GM10266 (cell line): ENCODE results near the gene NRDC.
"Not testable (repeated sequence)": the region's sequence is repeated elsewhere in the genome, so short reads cannot be mapped to it uniquely, and the experiment has no call there.

Source experiments
- DNase-seq: peaks from one replicate; pipeline ENCODE4 v3.0.0; 2012; ENCODE audit errors: extremely low spot score
- TF ChIP-seq, protein P1 (sequence below): IDR thresholded peaks from 2 replicates; pipeline ENCODE4 v1.5.1; 2012; ENCODE audit warnings: mild to moderate bottlenecking, low read depth; ENCODE audit not compliant: control insufficient read depth, insufficient read depth; ENCODE audit errors: missing control alignments

Gene NRDC

DNA sequence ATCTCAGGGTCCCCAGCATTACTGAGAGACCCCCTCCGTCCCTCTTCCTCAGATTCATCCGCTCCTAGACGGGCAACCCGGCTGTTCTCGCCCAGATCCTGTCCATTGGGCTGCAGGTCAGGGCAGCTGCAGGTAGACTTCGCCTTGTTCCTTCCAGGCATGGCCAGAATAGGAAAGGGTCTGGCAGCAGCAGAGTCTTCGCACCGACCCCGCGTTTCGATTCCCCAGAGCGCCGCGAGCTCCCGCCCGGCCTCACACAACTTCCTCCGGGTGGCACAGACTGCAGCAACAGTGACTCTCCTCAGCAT, 265 bp downstream of the NRDC start:
- TF ChIP-seq, protein P1, sequence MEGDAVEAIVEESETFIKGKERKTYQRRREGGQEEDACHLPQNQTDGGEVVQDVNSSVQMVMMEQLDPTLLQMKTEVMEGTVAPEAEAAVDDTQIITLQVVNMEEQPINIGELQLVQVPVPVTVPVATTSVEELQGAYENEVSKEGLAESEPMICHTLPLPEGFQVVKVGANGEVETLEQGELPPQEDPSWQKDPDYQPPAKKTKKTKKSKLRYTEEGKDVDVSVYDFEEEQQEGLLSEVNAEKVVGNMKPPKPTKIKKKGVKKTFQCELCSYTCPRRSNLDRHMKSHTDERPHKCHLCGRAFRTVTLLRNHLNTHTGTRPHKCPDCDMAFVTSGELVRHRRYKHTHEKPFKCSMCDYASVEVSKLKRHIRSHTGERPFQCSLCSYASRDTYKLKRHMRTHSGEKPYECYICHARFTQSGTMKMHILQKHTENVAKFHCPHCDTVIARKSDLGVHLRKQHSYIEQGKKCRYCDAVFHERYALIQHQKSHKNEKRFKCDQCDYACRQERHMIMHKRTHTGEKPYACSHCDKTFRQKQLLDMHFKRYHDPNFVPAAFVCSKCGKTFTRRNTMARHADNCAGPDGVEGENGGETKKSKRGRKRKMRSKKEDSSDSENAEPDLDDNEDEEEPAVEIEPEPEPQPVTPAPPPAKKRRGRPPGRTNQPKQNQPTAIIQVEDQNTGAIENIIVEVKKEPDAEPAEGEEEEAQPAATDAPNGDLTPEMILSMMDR, result no peak

DNA sequence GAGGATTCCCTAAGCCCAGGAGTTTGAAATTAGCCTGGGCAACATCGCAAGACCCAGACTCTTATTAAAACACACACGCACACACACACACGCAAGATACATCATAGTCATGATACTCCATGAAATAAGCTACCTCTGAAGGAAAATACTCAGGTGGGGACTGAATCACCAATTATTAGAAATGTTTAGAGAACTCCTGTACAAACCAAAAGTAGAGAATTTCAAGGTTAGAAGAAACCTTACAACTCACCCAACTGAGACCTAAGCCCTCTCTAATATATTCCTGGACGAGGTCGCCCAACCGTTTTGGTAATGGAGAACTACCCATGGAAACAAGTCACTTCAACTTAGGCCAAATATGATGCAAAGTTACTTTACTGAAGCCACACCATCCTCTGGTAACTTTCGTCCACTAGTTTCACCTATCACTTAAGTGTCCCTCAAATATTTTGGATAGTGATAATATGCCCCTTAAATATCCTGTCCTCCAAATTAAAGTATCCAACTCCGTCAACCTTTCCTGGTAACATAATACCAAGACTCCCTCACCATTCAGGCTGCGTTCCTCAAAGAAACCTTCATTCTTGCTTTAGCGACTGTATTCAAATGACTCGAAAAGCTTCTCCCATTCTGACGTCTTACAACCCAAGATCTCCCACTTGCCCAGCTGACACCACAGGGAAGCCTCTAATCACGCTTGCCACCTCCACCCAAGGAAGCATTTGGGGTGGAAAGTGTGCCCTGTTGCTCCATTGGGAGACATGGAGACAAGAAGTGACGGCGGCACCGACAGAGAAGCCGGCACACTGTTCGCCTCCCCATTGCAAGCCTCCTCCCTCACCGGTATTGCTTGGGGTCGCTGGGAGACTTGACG, 856 bp downstream of the NRDC start:
- no peak for DNase-seq

More for the DNA sequence above, 265 bp downstream of the NRDC start:
- no peak for DNase-seq

DNA sequence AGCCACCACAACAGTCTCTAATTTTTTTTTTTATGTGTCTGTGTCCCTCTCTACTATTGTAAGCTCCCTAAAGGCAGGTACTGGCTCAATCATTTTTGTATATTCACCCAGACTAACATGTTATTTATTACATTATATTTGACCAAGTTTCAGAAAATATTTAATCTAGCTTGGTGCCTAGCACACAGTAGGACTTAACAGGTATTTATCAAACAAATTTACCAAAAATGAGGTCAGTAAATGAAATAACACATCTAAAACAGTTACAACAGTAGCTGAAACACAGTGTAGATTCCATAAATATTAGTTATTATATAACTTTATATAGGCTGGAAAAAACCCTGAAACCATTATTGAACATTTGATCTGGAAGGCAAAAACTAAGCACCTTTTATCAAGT, 2.7 kb downstream of the NRDC start:
- TF ChIP-seq, protein P1, result no peak
- no peak for DNase-seq

More for the DNA sequence above, 856 bp downstream of the NRDC start:
- TF ChIP-seq, protein P1, result no peak

DNA sequence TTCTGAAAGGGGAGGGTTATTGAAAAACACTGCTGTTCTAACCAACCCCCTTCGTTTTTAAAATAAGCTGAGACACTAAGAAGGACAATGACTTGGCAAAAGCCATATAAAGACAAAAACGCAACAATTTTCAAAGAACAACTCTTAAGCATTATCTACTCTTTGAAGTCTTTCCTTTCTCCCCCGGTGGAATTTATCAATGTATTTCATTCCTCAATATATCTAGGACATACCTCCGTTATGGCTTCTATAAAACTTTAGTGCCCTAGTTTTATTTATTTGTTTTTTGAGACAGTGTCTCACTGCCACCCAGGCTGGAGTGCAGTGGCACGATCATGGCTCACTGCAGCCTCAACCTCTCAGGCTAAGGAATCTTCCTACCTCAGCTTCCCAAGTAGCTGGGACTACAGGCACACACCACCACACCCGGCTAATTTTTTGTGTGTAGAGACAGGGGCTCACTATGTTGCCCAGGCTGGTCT, 3.2 kb downstream of the NRDC start:
- DNase-seq, result no peak

DNA sequence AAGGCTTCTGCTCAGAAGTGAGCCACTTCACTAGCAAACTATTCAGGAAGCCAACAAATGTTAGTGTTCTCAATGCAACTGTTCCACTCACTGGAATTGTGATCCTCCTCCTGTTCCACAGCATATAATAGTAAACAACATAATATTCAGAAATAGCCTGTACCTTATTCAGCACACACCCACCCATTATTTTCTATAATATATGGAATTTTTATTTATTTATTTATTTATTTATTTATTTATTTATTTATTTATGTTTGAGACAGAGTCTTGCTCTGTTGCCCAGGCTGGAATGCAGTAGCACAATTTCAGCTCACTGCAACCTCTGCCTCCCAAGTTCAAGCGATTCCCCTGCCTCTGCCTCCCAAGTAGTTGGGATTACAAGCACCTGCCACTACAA, 5.3 kb downstream of the NRDC start:
- DNase-seq, result not testable (repeated sequence)

More for the DNA sequence above, 3.2 kb downstream of the NRDC start:
- TF ChIP-seq, protein P1, result no peak

DNA sequence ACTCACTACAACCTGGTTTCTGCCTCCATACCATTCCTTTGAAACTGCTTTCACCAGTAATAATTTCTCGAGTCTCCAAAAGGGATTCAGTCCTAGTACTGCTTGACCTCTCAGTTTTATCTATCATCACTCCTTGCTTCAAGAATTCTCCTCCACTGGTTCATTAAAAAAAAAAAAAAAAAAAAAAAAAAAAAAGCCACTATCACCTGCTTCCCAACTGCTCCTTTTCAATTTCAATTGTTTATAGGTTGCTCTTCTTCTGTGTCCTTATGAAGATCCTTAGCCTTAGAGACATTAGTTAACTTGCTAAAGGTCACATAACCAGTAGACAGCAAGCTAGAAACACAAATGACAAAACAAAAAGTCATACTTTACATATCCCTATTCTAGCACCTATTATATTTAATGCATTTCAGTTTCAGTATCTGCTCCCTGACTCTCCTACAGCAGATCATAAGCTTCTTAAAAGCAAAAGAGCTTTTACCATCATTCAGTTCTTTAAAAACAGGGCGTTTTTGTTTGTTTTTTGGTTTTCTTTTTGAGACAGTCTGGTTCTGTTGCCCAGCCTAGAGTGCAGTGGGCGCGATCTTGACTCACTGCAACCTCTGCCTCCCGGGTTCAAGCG, 7.1 kb downstream of the NRDC start:
- no peak for DNase-seq
- TF ChIP-seq, protein P1, result no peak

DNA sequence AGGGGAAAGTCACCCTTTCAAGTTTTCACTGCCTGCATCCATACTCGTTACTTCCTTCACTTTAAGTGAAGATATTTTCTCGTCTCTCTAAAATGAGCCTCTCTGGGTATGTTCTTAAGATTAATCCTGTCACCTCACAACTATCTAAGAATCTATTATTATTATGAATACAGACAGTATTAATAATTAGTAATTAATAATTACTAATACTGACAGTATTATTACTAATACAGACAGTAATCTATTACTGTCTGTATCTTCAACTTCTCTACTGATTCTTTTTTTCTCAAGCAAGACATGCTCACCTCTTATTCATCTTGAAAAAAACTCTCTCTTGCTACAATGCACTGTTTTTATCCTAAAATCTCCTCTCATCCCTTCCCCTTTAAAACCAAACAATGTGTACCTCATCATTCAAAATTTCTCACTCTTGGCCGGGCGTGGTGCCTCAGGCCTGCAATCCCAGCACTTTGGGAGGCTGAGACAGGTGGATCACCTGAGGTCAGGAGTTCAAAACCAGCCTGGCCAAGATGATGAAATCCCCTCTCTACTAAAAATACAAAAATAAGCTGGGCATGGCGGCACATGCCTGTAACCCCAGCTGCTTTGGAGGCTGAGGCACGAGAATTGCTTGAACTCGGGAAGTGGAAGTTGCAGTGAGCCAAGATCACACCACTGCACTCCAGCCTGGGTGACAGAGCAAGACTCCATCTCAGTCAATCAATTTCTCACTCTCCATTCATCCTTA, 7.8 kb downstream of the NRDC start:
- TF ChIP-seq, protein P1, result no peak
- DNase-seq, result no peak
